ENCODE data around the gene FOXP1. TPM values are rescaled to one million over a fixed set of nuclear protein-coding genes. Genes with fewer than 3 reads are reported as not detected.

The FOXP1 gene
- polyA plus RNA-seq, 1 donor from 2014 or later: 5.6 TPM

- Histone ChIP-seq H3F3A (ENCODE audit: insufficient read depth, low read length, poor library complexity, severe bottlenecking) (no peaks in the 10 kb centered on the region), H3K79me2 (replicated peaks; ENCODE audit: insufficient read depth, low read length) (no peaks in the 10 kb centered on the region), H3K4me2 (ENCODE audit: low read length) (no peak overlapping the region), H3K27me3 (ENCODE audit: insufficient read depth, low read depth, low read length) (no peaks in the 10 kb centered on the region), H3K27ac (ENCODE audit: low read length) (no peak overlapping the region), H3K9ac (ENCODE audit: low read length) (no peak overlapping the region), H3K9me3 (ENCODE audit: low read length) (no peaks in the 10 kb centered on the region), H3K4me3 (ENCODE audit: low read length) (no peak overlapping the region), H3K36me3 (ENCODE audit: insufficient read depth, low read length) (no peaks in the 10 kb centered on the region), H3K9me2 (ENCODE audit: insufficient read depth, low read length) (no peaks in the 10 kb centered on the region), H2AFZ (ENCODE audit: low read depth, low read length) (no peak overlapping the region), H4K20me1 (ENCODE audit: insufficient read depth) (no peaks in the 10 kb centered on the region)
- TF ChIP-seq RAD21 (conservative IDR thresholded peaks at IDR 0.05) (no peak), CTCF (IDR thresholded peaks at IDR 0.05; ENCODE audit: poor library complexity, severe bottlenecking) (no peak), MXI1 (conservative IDR thresholded peaks at IDR 0.05; ENCODE audit: poor library complexity, severe bottlenecking) (no peak), EP300 (conservative IDR thresholded peaks at IDR 0.05; ENCODE audit: poor library complexity, severe bottlenecking) (no peak), POLR2AphosphoS5 (IDR thresholded peaks at IDR 0.05) (no peak), TAF1 (IDR thresholded peaks at IDR 0.05; ENCODE audit: low read depth) (no peak), EZH2 (IDR thresholded peaks at IDR 0.05; ENCODE audit: borderline replicate concordance, insufficient read depth, low read length, poor library complexity, severe bottlenecking) (no peak), SMC3 (conservative IDR thresholded peaks at IDR 0.05; ENCODE audit: poor library complexity) (no peak), REST (IDR thresholded peaks at IDR 0.05; ENCODE audit: borderline replicate concordance) (no peak)
These were observed 106.6 kb downstream of the FOXP1 start for GRCh38 chr3:71476950-71477349.

- Histone ChIP-seq H3K79me2 (replicated peaks; ENCODE audit: insufficient read depth, low read length) (no peaks in the 10 kb centered on the region), H3K4me2 (ENCODE audit: low read length) (no peak overlapping the region), H3K27ac (ENCODE audit: low read length) (no peak overlapping the region)
These were observed 114.4 kb downstream of the FOXP1 start for GRCh38 chr3:71469138-71469435.

More at GRCh38 chr3:71469138-71469435, 114.4 kb downstream of the FOXP1 start:
- H3K9me2 ChIP-seq (ENCODE audit: insufficient read depth, low read length): no peaks in the 10 kb centered on the region
- no peaks in the 10 kb centered on the region for H3K36me3 ChIP-seq (ENCODE audit: insufficient read depth, low read length)
- H3F3A ChIP-seq (ENCODE audit: insufficient read depth, low read length, poor library complexity, severe bottlenecking): no peaks in the 10 kb centered on the region
- H3K9me3 ChIP-seq (ENCODE audit: low read length): no peaks in the 10 kb centered on the region
- H3K27me3 ChIP-seq (ENCODE audit: insufficient read depth, low read depth, low read length): no peaks in the 10 kb centered on the region
- no peak overlapping the region for H3K4me3 ChIP-seq (ENCODE audit: low read length)
- TF ChIP-seq EZH2 (IDR thresholded peaks at IDR 0.05; ENCODE audit: borderline replicate concordance, insufficient read depth, low read length, poor library complexity, severe bottlenecking) (no peak), TAF1 (IDR thresholded peaks at IDR 0.05; ENCODE audit: low read depth) (no peak), REST (IDR thresholded peaks at IDR 0.05; ENCODE audit: borderline replicate concordance) (no peak), SMC3 (conservative IDR thresholded peaks at IDR 0.05; ENCODE audit: poor library complexity) (no peak), MXI1 (conservative IDR thresholded peaks at IDR 0.05; ENCODE audit: poor library complexity, severe bottlenecking) (no peak), CTCF (IDR thresholded peaks at IDR 0.05; ENCODE audit: poor library complexity, severe bottlenecking) (no peak), EP300 (conservative IDR thresholded peaks at IDR 0.05; ENCODE audit: poor library complexity, severe bottlenecking) (no peak), RAD21 (conservative IDR thresholded peaks at IDR 0.05) (no peak), POLR2AphosphoS5 (IDR thresholded peaks at IDR 0.05) (no peak)
- no peak overlapping the region for H2AFZ ChIP-seq (ENCODE audit: low read depth, low read length)
- H3K9ac ChIP-seq (ENCODE audit: low read length): no peak overlapping the region
- H4K20me1 ChIP-seq (ENCODE audit: insufficient read depth): no peaks in the 10 kb centered on the region
